Measurements from ENCODE around the gene PANK4.
A peak's percentile ranks its signal among the peaks of the same experiment; 100 is the strongest.

- no peak for TF ChIP-seq EZH2 (optimal IDR thresholded peaks at IDR 0.05; ENCODE audit: low read depth, low read length)
- peak; percentile 15; the same call in 1 of the 2 replicates for TF ChIP-seq CTCF (IDR thresholded peaks at IDR 0.05; ENCODE audit: low read length)
Measured at GRCh38 chr1:2556678-2557481, 30.5 kb upstream of the PANK4 start.

Measured in MM.1S (cell line).